OCI-LY3 (cell line): Measurements from ENCODE around the gene MPIG6B.

Experiments used
- H2AFZ ChIP-seq: fragments of 200-600, 300-600 bp; shearing (Covaris generic); 2 replicates; pipeline ENCODE4 v1.6.0; 2014; ENCODE audit warnings: antibody characterized with exemption, low read depth, low read length
- H3K27ac ChIP-seq: fragments of 200-600, 300-600 bp; sonication (generic); 2 replicates; pipeline ENCODE4 v1.5.1; 2014; ENCODE audit warnings: mild to moderate bottlenecking, low read length, moderate library complexity, mixed read lengths
- H3K27me3 ChIP-seq: fragments of 200-600, 300-600 bp; sonication (generic); 2 replicates; pipeline ENCODE4 v1.6.1; 2014; ENCODE audit warnings: low read depth, low read length, mixed read lengths
- H3K36me3 ChIP-seq: fragments of 200-600, 300-600 bp; sonication (generic); replicated peaks from 2 replicates; pipeline ENCODE3; 2014; ENCODE audit warnings: low read depth, low read length, mixed read lengths
- H3K4me1 ChIP-seq: fragments of 300-600, 200-600 bp; sonication (generic); 2 replicates; pipeline ENCODE4 v1.6.1; 2014; ENCODE audit warnings: low read length, mixed read lengths
- H3K4me2 ChIP-seq: fragments of 200-600, 300-600 bp; sonication (generic); 2 replicates; pipeline ENCODE4 v1.6.1; 2014; ENCODE audit warnings: low read length, mixed read lengths
- H3K4me3 ChIP-seq: fragments of 300-600, 200-600 bp; sonication (generic); 2 replicates; pipeline ENCODE4 v1.5.1; 2014; ENCODE audit warnings: antibody characterized with exemption, mild to moderate bottlenecking, low read length, moderate library complexity
- H3K79me2 ChIP-seq: fragments of 300-600, 200-600 bp; shearing (Covaris generic); 2 replicates; pipeline ENCODE4 v1.6.1; 2014; ENCODE audit warnings: mild to moderate bottlenecking, low read length, mixed read lengths
- H3K9ac ChIP-seq: fragments of 300-600, 200-600 bp; shearing (Covaris generic); 2 replicates; pipeline ENCODE4 v1.6.0; 2014; ENCODE audit warnings: mild to moderate bottlenecking, low read length, moderate library complexity
- H3K9me3 ChIP-seq: fragments of 200-600, 300-600 bp; shearing (Covaris generic); 2 replicates; pipeline ENCODE4 v1.6.1; 2014; ENCODE audit warnings: low read length, mixed read lengths; ENCODE audit not compliant: insufficient read depth
- H4K20me1 ChIP-seq: fragments of 200-600, 300-600 bp; sonication (generic); 2 replicates; pipeline ENCODE4 v1.6.1; 2016; ENCODE audit warnings: low read length, mixed read lengths; ENCODE audit not compliant: insufficient read depth
- CTCF ChIP-seq: fragments of 200-600, 300-600 bp; sonication (generic); IDR thresholded peaks from 2 replicates; pipeline ENCODE4 v1.5.1; 2014; ENCODE audit warnings: antibody characterized with exemption, low read length, low read depth
- EZH2phosphoT487 ChIP-seq: fragments of 200-600 bp; shearing (Covaris generic); IDR thresholded peaks from 2 replicates; pipeline ENCODE4 v1.6.1; 2018; ENCODE audit warnings: antibody characterized with exemption, mixed run types, low read depth

MPIG6B gene

DNA sequence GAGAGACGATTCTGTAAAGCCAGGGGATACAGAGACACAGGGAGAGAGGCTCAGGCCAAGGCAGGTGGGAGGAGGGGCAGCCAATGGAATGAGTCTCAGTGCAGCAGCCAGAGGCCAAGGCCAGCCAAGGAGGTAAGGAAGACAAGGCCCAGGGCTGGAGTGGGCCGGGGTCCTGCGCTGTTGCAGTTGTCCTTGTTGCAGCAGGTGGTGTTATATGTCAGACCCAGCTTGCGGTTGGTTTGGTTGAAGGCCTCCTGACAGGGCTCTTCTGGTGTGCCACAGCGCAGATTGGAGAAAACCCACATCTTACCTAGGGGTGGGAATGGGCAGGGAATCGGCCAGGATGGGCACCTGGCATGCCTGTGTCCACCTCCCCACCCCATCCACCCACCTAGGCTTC, 4.2 kb upstream of the MPIG6B start:
- H3K4me1 ChIP-seq, result no peaks in the 10 kb centered on the region
- H3K9ac ChIP-seq, result no peak overlapping the region
- H3K27me3 ChIP-seq, result no peaks in the 10 kb centered on the region
- H3K4me2 ChIP-seq, result no peak overlapping the region
- no peaks in the 10 kb centered on the region for H3K9me3 ChIP-seq
- no peak overlapping the region for H3K4me3 ChIP-seq
- H3K36me3 ChIP-seq, result no peaks in the 10 kb centered on the region
- no peak overlapping the region for H2AFZ ChIP-seq
- H4K20me1 ChIP-seq, result no peaks in the 10 kb centered on the region
- H3K79me2 ChIP-seq, result no peaks in the 10 kb centered on the region
- H3K27ac ChIP-seq, result no peak overlapping the region
- TF ChIP-seq CTCF, result no peak
- no peak for TF ChIP-seq EZH2phosphoT487

- Histone ChIP-seq H3K9ac (no peak overlapping the region), H3K4me2 (no peak overlapping the region), H3K27ac (no peak overlapping the region), H3K36me3 (no peaks in the 10 kb centered on the region), H4K20me1 (no peaks in the 10 kb centered on the region), H3K9me3 (no peaks in the 10 kb centered on the region), H3K27me3 (no peaks in the 10 kb centered on the region), H2AFZ (no peak overlapping the region), H3K4me1 (no peaks in the 10 kb centered on the region), H3K79me2 (no peaks in the 10 kb centered on the region), H3K4me3 (no peak overlapping the region)
- TF ChIP-seq CTCF (no peak), EZH2phosphoT487 (no peak)
These were observed 2.9 kb upstream of the MPIG6B start for GRCh38 chr6:31720196-31720770.

GRCh38 chr6:31721351-31722020, 1.7 kb upstream of the MPIG6B start, which contains the start of gene LY6G6C:
TSS of gene LY6G6C (minus strand) at chr6:31721746. CDS start at chr6:31721679, 67 bp downstream.
- no peak within 1 kb of the TSS for H3K27ac ChIP-seq
- H3K4me2 ChIP-seq, result no peak within 1 kb of the TSS
- no peak within 1 kb of the TSS for H2AFZ ChIP-seq
- no peaks in the 10 kb centered on the region for H3K79me2 ChIP-seq
- H3K9ac ChIP-seq, result no peak within 1 kb of the TSS
- no peaks in the 10 kb centered on the region for H3K9me3 ChIP-seq
- H3K36me3 ChIP-seq, result peaks cover 6% of the 10 kb centered on the region
- H3K27me3 ChIP-seq, result no peaks in the 10 kb centered on the region
- TF ChIP-seq EZH2phosphoT487 (no peak), CTCF (no peak)
- no peak within 1 kb of the TSS for H3K4me3 ChIP-seq
- H3K4me1 ChIP-seq, result no peaks in the 10 kb centered on the region
- no peaks in the 10 kb centered on the region for H4K20me1 ChIP-seq

GRCh38 chr6:31722173-31722572, 1.0 kb upstream of the MPIG6B start:
- no peak overlapping the region for H3K4me3 ChIP-seq
- H3K36me3 ChIP-seq, result peaks cover 13% of the 10 kb centered on the region
- no peak overlapping the region for H3K4me2 ChIP-seq
- H3K27me3 ChIP-seq, result no peaks in the 10 kb centered on the region
- no peaks in the 10 kb centered on the region for H3K9me3 ChIP-seq
- no peaks in the 10 kb centered on the region for H4K20me1 ChIP-seq
- no peak overlapping the region for H2AFZ ChIP-seq
- H3K27ac ChIP-seq, result no peak overlapping the region
- no peaks in the 10 kb centered on the region for H3K79me2 ChIP-seq
- TF ChIP-seq EZH2phosphoT487 (no peak), CTCF (no peak)
- H3K4me1 ChIP-seq, result peaks cover 2% of the 10 kb centered on the region
- no peak overlapping the region for H3K9ac ChIP-seq
